Neuronal stem cell (in vitro differentiated cells): ENCODE data around the gene GRIN2B.

ENCODE experiments used
- DNase-seq: peaks from one replicate; pipeline ENCODE4 v3.0.0-alpha.2; 2013; ENCODE audit warnings: low spot score
- H2AFZ ChIP-seq: one replicate; pipeline ENCODE4 v1.6.1; 2013; ENCODE audit warnings: mild to moderate bottlenecking, low read length, inconsistent platforms
- H2AK5ac ChIP-seq: 2 replicates; pipeline ENCODE4 v1.6.1; 2013; ENCODE audit warnings: low read depth, mild to moderate bottlenecking, inconsistent platforms, low read length, moderate library complexity, mixed read lengths
- H2BK120ac ChIP-seq: 2 replicates; pipeline ENCODE4 v1.6.1; 2013; ENCODE audit warnings: low read depth, mild to moderate bottlenecking, inconsistent platforms, low read length, moderate library complexity, mixed read lengths
- H2BK12ac ChIP-seq: one replicate; pipeline ENCODE4 v1.6.1; 2013; ENCODE audit warnings: low read length, inconsistent platforms
- H2BK15ac ChIP-seq: 2 replicates; pipeline ENCODE4 v1.6.1; 2013; ENCODE audit warnings: mild to moderate bottlenecking, low read length, inconsistent platforms, mixed read lengths
- H2BK5ac ChIP-seq: one replicate; pipeline ENCODE4 v1.6.1; 2013; ENCODE audit warnings: inconsistent platforms, mild to moderate bottlenecking, low read length, moderate library complexity
- H3K14ac ChIP-seq: one replicate; pipeline ENCODE4 v1.6.1; 2013; ENCODE audit warnings: low read length, inconsistent platforms
- H3K18ac ChIP-seq: 2 replicates; pipeline ENCODE4 v1.6.1; 2013; ENCODE audit warnings: low read length, inconsistent platforms
- H3K23ac ChIP-seq: 2 replicates; pipeline ENCODE4 v1.6.1; 2013; ENCODE audit warnings: low read depth, mild to moderate bottlenecking, mixed read lengths, low read length, inconsistent platforms; ENCODE audit not compliant: poor library complexity
- H3K27ac ChIP-seq: replicated peaks from 3 replicates; pipeline ENCODE4 v1.5.1; 2013; ENCODE audit warnings: low read length, inconsistent platforms
- H3K27me3 ChIP-seq, 3 experiments: 2 replicates each; pipeline ENCODE4 v1.6.1; 2013; ENCODE audit warnings: low read length in 3 of 3, mild to moderate bottlenecking in 2 of 3, inconsistent platforms in 1 of 3, low read depth in 1 of 3, mixed read lengths in 1 of 3, moderate library complexity in 1 of 3; ENCODE audit not compliant: control insufficient read depth in 3 of 3, insufficient read depth in 3 of 3
- H3K36me3 ChIP-seq, 2 donors: replicated peaks in 1 of 2; 2 replicates each; pipeline ENCODE4 v1.6.1; 2013; ENCODE audit warnings: low read length in 2 of 2; ENCODE audit not compliant: control insufficient read depth in 2 of 2, insufficient read depth in 2 of 2
- H3K4ac ChIP-seq: 2 replicates; pipeline ENCODE4 v1.6.1; 2013; ENCODE audit warnings: inconsistent platforms, mild to moderate bottlenecking, low read length, moderate library complexity
- H3K4me1 ChIP-seq, 2 donors: 1 replicate in 1 of 2; 2 replicates in 1 of 2; pipeline ENCODE4 v1.6.1; 2013; ENCODE audit warnings: low read length in 2 of 2, low read depth in 1 of 2; ENCODE audit not compliant: control insufficient read depth in 2 of 2, insufficient read depth in 1 of 2
- H3K4me2 ChIP-seq: one replicate; pipeline ENCODE4 v1.6.1; 2013; ENCODE audit warnings: mild to moderate bottlenecking, low read length, inconsistent platforms; ENCODE audit not compliant: insufficient read depth, poor library complexity, severe bottlenecking
- H3K4me3 ChIP-seq, 2 donors: 2 replicates each; pipeline ENCODE4 v1.5.1; 2013; ENCODE audit warnings: low read length in 2 of 2, mild to moderate bottlenecking in 2 of 2, inconsistent platforms in 1 of 2, moderate library complexity in 1 of 2
- H3K79me1 ChIP-seq: one replicate; pipeline ENCODE4 v1.6.1; 2013; ENCODE audit warnings: low read depth, mild to moderate bottlenecking, inconsistent platforms, low read length, moderate library complexity
- H3K9ac ChIP-seq: one replicate; pipeline ENCODE4 v1.6.1; 2013; ENCODE audit warnings: mild to moderate bottlenecking, low read depth, low read length, inconsistent platforms; ENCODE audit not compliant: poor library complexity
- H3K9me3 ChIP-seq, 2 donors: replicated peaks in 1 of 2; 2 replicates each; pipeline versions ENCODE3 to v1.6.1; 2013; ENCODE audit warnings: low read length in 2 of 2, mild to moderate bottlenecking in 2 of 2, inconsistent platforms in 1 of 2, low read depth in 1 of 2, mixed read lengths in 1 of 2, moderate library complexity in 1 of 2; ENCODE audit not compliant: control insufficient read depth in 2 of 2, insufficient read depth in 1 of 2
- H4K8ac ChIP-seq: one replicate; pipeline ENCODE4 v1.6.1; 2013; ENCODE audit warnings: low read depth, mild to moderate bottlenecking, inconsistent platforms, low read length, moderate library complexity
- H4K91ac ChIP-seq: one replicate; pipeline ENCODE4 v1.6.1; 2013; ENCODE audit warnings: low read length, low read depth, mild to moderate bottlenecking, inconsistent platforms; ENCODE audit not compliant: poor library complexity
- WGBS, 2 donors: extraction: QIAGEN DNeasy Blood & Tissue Kit; methylation state at CpG; one replicate each; pipeline ENCODE4 v1.1.7; 2013; ENCODE audit warnings: missing lambda C conversion rate in 2 of 2, mixed read lengths in 1 of 2; ENCODE audit not compliant: insufficient read length in 2 of 2, insufficient replicate concordance in 1 of 2; ENCODE audit errors: extremely low coverage in 2 of 2; 5-methylcytosine and 5-hydroxymethylcytosine counted together

Gene GRIN2B

DNA sequence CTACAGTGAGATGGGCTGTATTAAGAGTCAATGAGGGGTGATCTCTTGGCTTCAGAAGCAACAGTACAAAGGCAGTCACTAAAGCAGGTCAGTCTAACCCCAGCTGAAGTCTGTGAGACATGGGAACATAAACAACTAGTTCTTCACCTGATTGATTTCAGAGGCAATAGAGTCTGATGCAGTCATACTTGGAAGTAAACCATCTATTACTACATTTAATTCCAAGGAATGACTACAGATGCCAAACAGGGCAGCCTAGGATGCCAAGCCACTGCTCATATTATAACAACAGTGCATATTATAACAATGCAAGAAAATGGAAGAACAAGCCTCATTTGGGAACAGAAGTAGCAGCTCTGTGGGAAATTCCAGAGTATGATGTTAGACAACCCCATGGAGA lies 35.8 kb downstream of the GRIN2B start:
- Histone ChIP-seq H3K14ac (no peak overlapping the region), H2BK5ac (no peak overlapping the region), H2AK5ac (no peak overlapping the region), H3K18ac (no peak overlapping the region), H2BK12ac (no peak overlapping the region), H3K9ac (no peak overlapping the region), H3K9me3 (no peaks in the 10 kb centered on the region), H3K36me3 (no peaks in the 10 kb centered on the region), H3K4me1 (peaks cover 19 to 36% of the 10 kb centered on the region in 2 donors), H4K91ac (no peak overlapping the region), H3K27me3 (no peaks in the 10 kb centered on the region), H3K4me3 (peak overlapping the region in 1 of 2 donors; percentile 33), H3K79me1 (no peaks in the 10 kb centered on the region), H3K23ac (no peak overlapping the region), H2BK15ac (no peak overlapping the region), H4K8ac (no peak overlapping the region), H3K27ac (no peak overlapping the region), H3K4me2 (no peak overlapping the region), H2BK120ac (no peak overlapping the region), H3K4ac (no peak overlapping the region), H2AFZ (no peak overlapping the region)
- no peak for DNase-seq

DNA sequence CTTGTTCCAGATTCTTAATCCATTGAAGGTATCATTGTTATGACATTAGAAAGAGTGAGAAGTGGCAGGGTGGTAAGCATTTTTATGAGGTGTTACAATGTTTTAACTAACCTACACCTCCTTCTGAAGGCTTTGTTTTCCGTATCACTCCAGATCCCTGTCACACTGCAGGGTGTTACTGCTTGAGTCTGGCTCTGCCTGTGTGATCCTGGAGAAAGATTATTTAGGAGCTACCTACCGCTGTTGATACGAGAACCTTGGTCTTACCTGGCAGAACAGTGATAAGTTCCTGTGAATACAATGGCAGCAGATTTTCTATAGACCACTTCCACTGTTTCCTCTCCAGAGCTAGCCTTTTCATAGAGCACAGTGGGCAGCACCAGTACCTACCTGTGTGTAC lies 36.2 kb downstream of the GRIN2B start:
- WGBS, 2 donors = no CpG with 5 or more reads among the region's 3 CpGs

GRCh38 chr12:13942826-13943225 lies 38.6 kb downstream of the GRIN2B start:
- Histone ChIP-seq H4K91ac (no peak overlapping the region), H3K9me3 (peaks cover 0 to 10% of the 10 kb centered on the region in 2 donors), H2BK5ac (no peak overlapping the region), H3K4me2 (no peak overlapping the region), H3K18ac (no peak overlapping the region), H2BK12ac (no peak overlapping the region), H3K27me3 (no peaks in the 10 kb centered on the region), H2AK5ac (no peak overlapping the region), H3K9ac (no peak overlapping the region), H3K4ac (no peak overlapping the region), H3K79me1 (no peaks in the 10 kb centered on the region), H3K4me1 (peaks cover 18 to 30% of the 10 kb centered on the region in 2 donors), H3K14ac (no peak overlapping the region), H2AFZ (no peak overlapping the region), H2BK15ac (no peak overlapping the region), H3K23ac (no peak overlapping the region), H2BK120ac (no peak overlapping the region), H3K4me3 (no peak overlapping the region), H3K27ac (no peak overlapping the region), H4K8ac (no peak overlapping the region), H3K36me3 (no peaks in the 10 kb centered on the region)
- no CpG with 5 or more reads among the region's 3 CpGs for WGBS, 2 donors
- no peak for DNase-seq

More for the DNA sequence above, 36.2 kb downstream of the GRIN2B start:
- no peaks in the 10 kb centered on the region for H3K27me3 ChIP-seq
- H3K9me3 ChIP-seq = no peaks in the 10 kb centered on the region
- no peak overlapping the region for H3K4ac ChIP-seq
- no peak overlapping the region for H3K4me2 ChIP-seq
- H2AFZ ChIP-seq = no peak overlapping the region
- peaks cover 19 to 32% of the 10 kb centered on the region in 2 donors for H3K4me1 ChIP-seq
- no peak overlapping the region for H4K8ac ChIP-seq
- no peak for DNase-seq
- H3K4me3 ChIP-seq = peak overlapping the region in 1 of 2 donors; percentile 33
- no peak overlapping the region for H3K23ac ChIP-seq
- no peak overlapping the region for H2BK120ac ChIP-seq
- H2BK15ac ChIP-seq = no peak overlapping the region
- H3K79me1 ChIP-seq = no peaks in the 10 kb centered on the region
- H2BK12ac ChIP-seq = no peak overlapping the region
- no peak overlapping the region for H3K27ac ChIP-seq
- no peak overlapping the region for H4K91ac ChIP-seq
- no peak overlapping the region for H2BK5ac ChIP-seq
- no peak overlapping the region for H2AK5ac ChIP-seq
- H3K36me3 ChIP-seq = no peaks in the 10 kb centered on the region
- H3K18ac ChIP-seq = no peak overlapping the region
- H3K14ac ChIP-seq = no peak overlapping the region
- H3K9ac ChIP-seq = no peak overlapping the region

- WGBS, 2 donors = no CpG with 5 or more reads among the region's 12 CpGs
- peak; percentile 58 for DNase-seq
- no peak overlapping the region for H4K8ac ChIP-seq
Observed at GRCh38 chr12:13941258-13942249, 39.8 kb downstream of the GRIN2B start.

More at GRCh38 chr12:13941258-13942249, 39.8 kb downstream of the GRIN2B start:
- Histone ChIP-seq H3K18ac (no peak overlapping the region), H2BK120ac (no peak overlapping the region), H2BK15ac (no peak overlapping the region), H3K4me1 (peaks cover 13 to 19% of the 10 kb centered on the region in 2 donors), H3K9ac (no peak overlapping the region), H3K36me3 (no peaks in the 10 kb centered on the region), H3K4me2 (no peak overlapping the region), H3K9me3 (peaks cover 0 to 15% of the 10 kb centered on the region in 2 donors), H2AK5ac (no peak overlapping the region), H3K14ac (no peak overlapping the region), H3K27me3 (no peaks in the 10 kb centered on the region), H2BK12ac (no peak overlapping the region), H3K4ac (no peak overlapping the region), H4K91ac (no peak overlapping the region), H3K23ac (no peak overlapping the region), H3K4me3 (no peak overlapping the region), H3K79me1 (no peaks in the 10 kb centered on the region), H3K27ac (no peak overlapping the region), H2BK5ac (no peak overlapping the region), H2AFZ (peak overlapping the region; percentile 57)
